ENCODE results near the gene HEATR5A.
"Not testable (repeated sequence)": the region's sequence is repeated elsewhere in the genome, so short reads cannot be mapped to it uniquely, and the experiment has no call there.

Gene HEATR5A

GRCh38 chr14:31336646-31337045 is 83.7 kb downstream of the HEATR5A start:
- no peak for TF ChIP-seq CTCF (IDR thresholded peaks at IDR 0.05; ENCODE audit: extremely low read depth, missing control alignments)
- no peak for DNase-seq (ENCODE audit: low spot score)

- DNase-seq (ENCODE audit: low spot score): not testable (repeated sequence)
These were observed 89.0 kb downstream of the HEATR5A start for GRCh38 chr14:31331395-31331794.

GRCh38 chr14:31329876-31330521 is 90.4 kb downstream of the HEATR5A start:
- DNase-seq (ENCODE audit: low spot score): not testable (repeated sequence)

- DNase-seq (ENCODE audit: low spot score): no peak
These were observed 94.2 kb downstream of the HEATR5A start for GRCh38 chr14:31326111-31326510.

GRCh38 chr14:31323419-31323818 is 96.9 kb downstream of the HEATR5A start:
- no peak for DNase-seq (ENCODE audit: low spot score)
- TF ChIP-seq CTCF (IDR thresholded peaks at IDR 0.05; ENCODE audit: extremely low read depth, missing control alignments): no peak

More at GRCh38 chr14:31326111-31326510, 94.2 kb downstream of the HEATR5A start:
- no peak for TF ChIP-seq CTCF (IDR thresholded peaks at IDR 0.05; ENCODE audit: extremely low read depth, missing control alignments)

- DNase-seq (ENCODE audit: low spot score): no peak
- no peak for TF ChIP-seq CTCF (IDR thresholded peaks at IDR 0.05; ENCODE audit: extremely low read depth, missing control alignments)
These were observed 99.2 kb downstream of the HEATR5A start for GRCh38 chr14:31320922-31321766.

GRCh38 chr14:31320216-31320615 is 100.1 kb downstream of the HEATR5A start:
- DNase-seq (ENCODE audit: low spot score): no peak
- TF ChIP-seq CTCF (IDR thresholded peaks at IDR 0.05; ENCODE audit: extremely low read depth, missing control alignments): no peak

- TF ChIP-seq CTCF (IDR thresholded peaks at IDR 0.05; ENCODE audit: extremely low read depth, missing control alignments): no peak
These were observed 100.6 kb downstream of the HEATR5A start for GRCh38 chr14:31319701-31320100.

More at GRCh38 chr14:31319701-31320100, 100.6 kb downstream of the HEATR5A start:
- DNase-seq (ENCODE audit: low spot score): no peak
